Neural progenitor cell (in vitro differentiated cells): ENCODE results near the gene RCAN3. TPM values are rescaled to one million over a fixed set of nuclear protein-coding genes. Genes with fewer than 3 reads are reported as not detected.
A peak's percentile ranks its signal among the peaks of the same experiment; 100 is the strongest.

ENCODE experiments used
- DNase-seq: peaks from one replicate; pipeline ENCODE4 v3.0.0-alpha.2; 2016; ENCODE audit warnings: low spot score
- H2AFZ ChIP-seq: fragments of 200-600 bp; sonication (generic); replicated peaks from 2 replicates; pipeline ENCODE4 v1.6.1; 2016; ENCODE audit warnings: antibody characterized with exemption
- H3F3A ChIP-seq: fragments of 200-600 bp; sonication (generic); 2 replicates; pipeline ENCODE4 v1.6.1; 2016; ENCODE audit warnings: antibody characterized with exemption, low read depth
- H3K27ac ChIP-seq: fragments of 200-600 bp; sonication (generic); 2 replicates; pipeline ENCODE4 v1.5.1; 2016; ENCODE audit warnings: mild to moderate bottlenecking
- H3K27me3 ChIP-seq: fragments of 200-600 bp; sonication (generic); 2 replicates; pipeline ENCODE4 v1.6.1; 2016; ENCODE audit warnings: mild to moderate bottlenecking, moderate library complexity
- H3K36me3 ChIP-seq: fragments of 200-600 bp; sonication (generic); 2 replicates; pipeline ENCODE4 v1.5.1; 2016
- H3K4me1 ChIP-seq: fragments of 200-600 bp; sonication (generic); 2 replicates; pipeline ENCODE4 v1.6.1; 2016; ENCODE audit warnings: mixed run types
- H3K4me2 ChIP-seq: fragments of 200-600 bp; sonication (generic); 2 replicates; pipeline ENCODE4 v1.6.1; 2016
- H3K4me3 ChIP-seq: fragments of 200-600 bp; sonication (generic); 2 replicates; pipeline ENCODE4 v1.5.1; 2016
- H3K79me2 ChIP-seq: fragments of 200-600 bp; sonication (generic); 2 replicates; pipeline ENCODE4 v1.6.1; 2016; ENCODE audit warnings: low read depth
- H3K9ac ChIP-seq: fragments of 200-600 bp; sonication (generic); 2 replicates; pipeline ENCODE4 v1.6.1; 2016
- H3K9me3 ChIP-seq: fragments of 200-600 bp; sonication (generic); 2 replicates; pipeline ENCODE4 v1.5.1; 2016; ENCODE audit warnings: low read depth
- H4K20me1 ChIP-seq: fragments of 200-600 bp; sonication (generic); 2 replicates; pipeline ENCODE4 v1.6.1; 2016; ENCODE audit warnings: low read depth
- H3K27ac Mint-ChIP-seq: 3 replicates; pipeline ENCODE4 v1.8.0; 2021; ENCODE audit warnings: mixed read lengths
- H3K27me3 Mint-ChIP-seq: 2 replicates; pipeline ENCODE4 v1.8.0; 2022; ENCODE audit warnings: low read depth, mild to moderate bottlenecking, inconsistent platforms, moderate library complexity, mixed read lengths; ENCODE audit not compliant: insufficient read depth
- H3K36me3 Mint-ChIP-seq: 3 replicates; pipeline ENCODE4 v1.8.0; 2021; ENCODE audit warnings: mixed read lengths
- H3K4me1 Mint-ChIP-seq: 3 replicates; pipeline ENCODE4 v1.8.0; 2021; ENCODE audit warnings: mixed read lengths
- H3K4me3 Mint-ChIP-seq: 3 replicates; pipeline ENCODE4 v1.8.0; 2021; ENCODE audit warnings: mild to moderate bottlenecking, moderate library complexity, mixed read lengths
- H3K9me3 Mint-ChIP-seq: 3 replicates; pipeline ENCODE4 v1.8.0; 2020; ENCODE audit warnings: mixed read lengths
- EZH2 ChIP-seq: fragments of 200-600 bp; sonication (generic); IDR thresholded peaks from 2 replicates; pipeline ENCODE4 v1.6.1; 2017; ENCODE audit warnings: antibody characterized with exemption, mild to moderate bottlenecking, moderate library complexity
- EZH2phosphoT487 ChIP-seq: fragments of 200-600 bp; sonication (generic); IDR thresholded peaks from 2 replicates; pipeline ENCODE4 v1.6.1; 2017; ENCODE audit warnings: antibody characterized with exemption
- total RNA-seq: library from RNA; depleted of rRNA; stranded (reverse); fragments of >200 nt; gene quantifications from 2 replicates; pipeline ENCODE4 v1.2.3, GENCODE V29; 2015; ENCODE audit warnings: low replicate concordance
- TF ChIP-seq, protein P1 (sequence below): fragments of 200-600 bp; sonication (generic); IDR thresholded peaks from 2 replicates; pipeline ENCODE4 v1.5.1; 2017; ENCODE audit warnings: antibody characterized with exemption, mild to moderate bottlenecking

RCAN3 gene
- total RNA-seq, 1 donor from 2014 or later, result 9.3 TPM

DNA sequence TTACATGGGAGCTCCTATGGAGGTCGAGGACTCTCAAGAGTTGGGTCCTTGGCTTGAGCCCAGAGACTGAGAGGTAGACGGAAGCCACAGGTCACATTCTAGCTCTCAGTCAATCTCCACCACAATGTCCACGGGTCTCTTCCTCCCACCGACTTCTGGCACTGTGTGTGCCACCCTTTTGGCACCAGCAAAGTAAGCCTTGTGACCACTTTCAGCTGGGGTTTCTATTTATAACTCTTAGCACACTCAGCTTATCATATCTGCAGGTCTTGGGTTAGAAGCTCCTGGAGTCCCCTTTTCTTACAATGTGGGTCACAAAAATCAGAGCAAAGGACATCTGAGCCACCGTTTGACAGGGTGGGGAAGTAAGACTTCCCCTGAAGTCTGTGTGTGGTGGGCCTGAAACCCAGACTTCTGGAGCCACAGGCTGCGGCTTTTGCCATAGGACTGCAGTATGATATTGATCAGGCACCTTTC, 81.6 kb downstream of the RCAN3 start:
- Histone ChIP-seq H3K9me3 (no peaks in the 10 kb centered on the region), H3K4me2 (no peak overlapping the region), H4K20me1 (no peaks in the 10 kb centered on the region), H3K4me1 (no peaks in the 10 kb centered on the region), H3K27ac (no peak overlapping the region), H2AFZ (no peak overlapping the region), H3K4me3 (no peak overlapping the region), H3F3A (no peaks in the 10 kb centered on the region), H3K79me2 (no peaks in the 10 kb centered on the region), H3K36me3 (no peaks in the 10 kb centered on the region), H3K9ac (no peak overlapping the region), H3K27me3 (no peaks in the 10 kb centered on the region)
- TF ChIP-seq EZH2phosphoT487, result no peak
- Mint-ChIP-seq H3K36me3 (peaks cover 1% of the 10 kb centered on the region), H3K27me3 (peaks cover 15% of the 10 kb centered on the region), H3K27ac (no peak overlapping the region), H3K9me3 (peaks cover 3% of the 10 kb centered on the region), H3K4me1 (peaks cover 5% of the 10 kb centered on the region), H3K4me3 (no peak overlapping the region)
- no peak for DNase-seq

DNA sequence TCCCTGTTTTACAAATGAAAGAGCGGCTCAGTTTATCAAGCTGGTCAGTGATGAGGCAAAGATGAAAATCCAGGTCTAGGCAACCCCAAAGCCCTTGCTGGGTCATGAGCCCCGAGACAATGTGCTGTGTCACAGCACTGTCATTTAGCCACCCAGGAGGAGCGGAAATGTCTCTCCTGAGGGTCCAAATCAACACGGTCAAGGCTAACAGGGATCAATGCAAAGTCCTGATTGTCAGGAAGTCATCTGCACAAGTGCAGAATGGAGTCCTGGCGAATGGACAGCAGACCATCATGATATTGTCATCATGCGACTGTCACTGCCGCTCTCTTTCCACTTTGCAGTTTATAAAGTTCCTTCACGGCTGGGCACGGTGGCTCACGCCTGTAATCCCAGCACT, 83.5 kb downstream of the RCAN3 start:
- no peaks in the 10 kb centered on the region for H3K36me3 ChIP-seq
- H3K79me2 ChIP-seq, result no peaks in the 10 kb centered on the region
- Mint-ChIP-seq H3K4me1 (peaks cover 5% of the 10 kb centered on the region), H3K36me3 (peaks cover 1% of the 10 kb centered on the region), H3K4me3 (no peak overlapping the region), H3K9me3 (peaks cover 3% of the 10 kb centered on the region), H3K27ac (no peak overlapping the region), H3K27me3 (peaks cover 12% of the 10 kb centered on the region)
- H3K9me3 ChIP-seq, result no peaks in the 10 kb centered on the region
- H4K20me1 ChIP-seq, result no peaks in the 10 kb centered on the region
- no peak for DNase-seq
- no peaks in the 10 kb centered on the region for H3K27me3 ChIP-seq
- H3K27ac ChIP-seq, result no peak overlapping the region
- no peak overlapping the region for H3K4me2 ChIP-seq
- no peaks in the 10 kb centered on the region for H3K4me1 ChIP-seq
- H3F3A ChIP-seq, result no peaks in the 10 kb centered on the region
- H3K9ac ChIP-seq, result no peak overlapping the region
- TF ChIP-seq, protein P1, sequence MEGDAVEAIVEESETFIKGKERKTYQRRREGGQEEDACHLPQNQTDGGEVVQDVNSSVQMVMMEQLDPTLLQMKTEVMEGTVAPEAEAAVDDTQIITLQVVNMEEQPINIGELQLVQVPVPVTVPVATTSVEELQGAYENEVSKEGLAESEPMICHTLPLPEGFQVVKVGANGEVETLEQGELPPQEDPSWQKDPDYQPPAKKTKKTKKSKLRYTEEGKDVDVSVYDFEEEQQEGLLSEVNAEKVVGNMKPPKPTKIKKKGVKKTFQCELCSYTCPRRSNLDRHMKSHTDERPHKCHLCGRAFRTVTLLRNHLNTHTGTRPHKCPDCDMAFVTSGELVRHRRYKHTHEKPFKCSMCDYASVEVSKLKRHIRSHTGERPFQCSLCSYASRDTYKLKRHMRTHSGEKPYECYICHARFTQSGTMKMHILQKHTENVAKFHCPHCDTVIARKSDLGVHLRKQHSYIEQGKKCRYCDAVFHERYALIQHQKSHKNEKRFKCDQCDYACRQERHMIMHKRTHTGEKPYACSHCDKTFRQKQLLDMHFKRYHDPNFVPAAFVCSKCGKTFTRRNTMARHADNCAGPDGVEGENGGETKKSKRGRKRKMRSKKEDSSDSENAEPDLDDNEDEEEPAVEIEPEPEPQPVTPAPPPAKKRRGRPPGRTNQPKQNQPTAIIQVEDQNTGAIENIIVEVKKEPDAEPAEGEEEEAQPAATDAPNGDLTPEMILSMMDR, result no peak
- TF ChIP-seq EZH2phosphoT487, result no peak
- TF ChIP-seq EZH2, result no peak
- H2AFZ ChIP-seq, result no peak overlapping the region
- H3K4me3 ChIP-seq, result no peak overlapping the region

DNA sequence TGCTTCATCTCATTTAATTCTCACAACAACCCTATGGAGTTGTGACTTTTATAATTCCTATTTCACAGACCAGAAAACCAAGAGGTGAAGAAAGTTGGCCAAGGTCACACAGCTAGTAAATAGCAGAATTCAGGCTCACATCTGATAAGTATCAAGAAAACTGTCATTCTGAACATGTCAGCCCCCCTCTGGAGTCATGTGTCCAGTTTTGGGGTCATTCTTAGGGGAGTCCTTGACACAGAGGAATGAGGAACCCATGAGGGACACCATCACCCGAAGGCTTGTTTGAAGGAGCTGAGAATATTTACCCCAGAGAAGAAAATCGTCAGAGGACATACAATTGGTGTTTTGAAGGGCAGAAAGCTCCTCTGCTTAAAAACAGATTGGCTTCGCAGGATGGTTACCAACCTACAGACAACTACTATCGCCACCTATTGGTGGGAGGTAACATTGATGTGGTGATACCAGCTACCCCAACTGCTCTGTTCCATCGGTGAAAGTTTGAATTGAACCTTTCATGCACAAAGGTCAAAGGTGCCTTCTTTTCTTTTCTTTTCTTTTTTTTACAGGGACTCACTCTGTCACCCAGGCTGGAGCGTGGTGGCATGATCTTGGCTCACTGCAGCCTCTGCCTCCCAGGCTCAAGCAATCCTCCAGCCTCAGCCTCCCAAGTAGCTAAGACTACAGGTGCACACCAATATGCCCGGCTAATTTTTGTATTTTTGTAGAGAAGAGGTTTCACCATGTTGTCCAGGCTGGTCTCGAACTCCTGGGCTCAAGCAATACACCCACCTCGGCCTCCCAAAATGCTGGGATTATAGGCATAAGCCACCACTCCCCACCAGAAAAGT, 84.6 kb downstream of the RCAN3 start:
- H3K4me2 ChIP-seq, result no peak overlapping the region
- no peaks in the 10 kb centered on the region for H3K27me3 ChIP-seq
- Mint-ChIP-seq H3K4me1 (peaks cover 5% of the 10 kb centered on the region), H3K9me3 (peaks cover 1% of the 10 kb centered on the region), H3K36me3 (peaks cover 1% of the 10 kb centered on the region), H3K27ac (no peak overlapping the region), H3K27me3 (peaks cover 16% of the 10 kb centered on the region), H3K4me3 (no peak overlapping the region)
- no peaks in the 10 kb centered on the region for H3K79me2 ChIP-seq
- H4K20me1 ChIP-seq, result no peaks in the 10 kb centered on the region
- no peak overlapping the region for H3K4me3 ChIP-seq
- H3K9ac ChIP-seq, result no peak overlapping the region
- H3K9me3 ChIP-seq, result no peaks in the 10 kb centered on the region
- H3F3A ChIP-seq, result no peaks in the 10 kb centered on the region
- DNase-seq, result peak; percentile 79
- H3K36me3 ChIP-seq, result no peaks in the 10 kb centered on the region
- TF ChIP-seq, protein P1, result peak; percentile 81
- TF ChIP-seq EZH2phosphoT487 (no peak), EZH2 (no peak)
- H3K4me1 ChIP-seq, result no peaks in the 10 kb centered on the region
- H3K27ac ChIP-seq, result no peak overlapping the region
- H2AFZ ChIP-seq, result peak overlapping the region; percentile 89

DNA sequence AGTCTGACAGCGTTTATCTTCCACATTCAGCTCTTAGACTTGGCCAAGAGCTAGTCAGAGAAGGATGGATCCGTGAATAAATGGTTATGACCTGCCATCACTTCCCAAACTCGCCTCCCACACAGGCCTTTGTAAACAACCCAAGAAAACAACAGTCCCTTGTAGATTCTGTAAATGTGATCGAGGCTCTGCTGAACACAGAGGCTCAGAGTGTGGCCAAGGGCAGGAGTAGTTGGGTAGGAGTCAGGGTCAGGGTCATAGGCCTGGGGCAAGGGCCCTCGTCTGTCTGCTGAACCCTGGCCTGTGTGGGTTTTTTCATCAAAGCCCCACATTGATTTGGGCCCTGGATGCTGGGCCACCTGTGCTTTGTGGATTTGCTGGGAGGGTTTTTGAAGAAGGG, 85.9 kb downstream of the RCAN3 start:
- DNase-seq, result no peak
- no peaks in the 10 kb centered on the region for H3K9me3 Mint-ChIP-seq

More for the DNA sequence above, 85.9 kb downstream of the RCAN3 start:
- no peaks in the 10 kb centered on the region for H3K36me3 Mint-ChIP-seq
- no peak overlapping the region for H3K4me2 ChIP-seq
- H2AFZ ChIP-seq, result no peak overlapping the region
- no peaks in the 10 kb centered on the region for H3K9me3 ChIP-seq
- no peak overlapping the region for H3K4me3 ChIP-seq
- no peak overlapping the region for H3K27ac ChIP-seq
- H3K27me3 ChIP-seq, result no peaks in the 10 kb centered on the region
- H3K36me3 ChIP-seq, result no peaks in the 10 kb centered on the region
- no peak overlapping the region for H3K9ac ChIP-seq
- no peak overlapping the region for H3K4me3 Mint-ChIP-seq
- no peak overlapping the region for H3K27ac Mint-ChIP-seq
- H3K27me3 Mint-ChIP-seq, result peaks cover 15% of the 10 kb centered on the region
- no peaks in the 10 kb centered on the region for H3K79me2 ChIP-seq
- peaks cover 5% of the 10 kb centered on the region for H3K4me1 Mint-ChIP-seq
- no peaks in the 10 kb centered on the region for H3K4me1 ChIP-seq
- no peaks in the 10 kb centered on the region for H4K20me1 ChIP-seq
- TF ChIP-seq EZH2phosphoT487 (no peak), EZH2 (no peak)
- TF ChIP-seq, protein P1, result no peak
- no peaks in the 10 kb centered on the region for H3F3A ChIP-seq
